ENCODE results near the gene NRXN3.

GRCh38 chr14:79197516-79197915, 1027.3 kb downstream of the NRXN3 start:
- no peak for TF ChIP-seq CTCF (conservative IDR thresholded peaks at IDR 0.05; ENCODE audit: low read depth, low read length)
- no peak for TF ChIP-seq EZH2 (IDR thresholded peaks at IDR 0.05; ENCODE audit: low read length, unreplicated experiment)
- no peak for TF ChIP-seq EZH2phosphoT487 (IDR thresholded peaks at IDR 0.05; ENCODE audit: borderline replicate concordance, low read length)
